GM10266 (cell line): Measurements from ENCODE around the gene CLIC2.
"Not testable (repeated sequence)": the region's sequence is repeated elsewhere in the genome, so short reads cannot be mapped to it uniquely, and the experiment has no call there.

Experiments
- DNase-seq: peaks from one replicate; pipeline ENCODE4 v3.0.0; 2012; ENCODE audit errors: extremely low spot score
- CTCF ChIP-seq: IDR thresholded peaks from 2 replicates; pipeline ENCODE4 v1.5.1; 2012; ENCODE audit warnings: mild to moderate bottlenecking, low read depth; ENCODE audit not compliant: control insufficient read depth, insufficient read depth; ENCODE audit errors: missing control alignments

The CLIC2 gene

DNA sequence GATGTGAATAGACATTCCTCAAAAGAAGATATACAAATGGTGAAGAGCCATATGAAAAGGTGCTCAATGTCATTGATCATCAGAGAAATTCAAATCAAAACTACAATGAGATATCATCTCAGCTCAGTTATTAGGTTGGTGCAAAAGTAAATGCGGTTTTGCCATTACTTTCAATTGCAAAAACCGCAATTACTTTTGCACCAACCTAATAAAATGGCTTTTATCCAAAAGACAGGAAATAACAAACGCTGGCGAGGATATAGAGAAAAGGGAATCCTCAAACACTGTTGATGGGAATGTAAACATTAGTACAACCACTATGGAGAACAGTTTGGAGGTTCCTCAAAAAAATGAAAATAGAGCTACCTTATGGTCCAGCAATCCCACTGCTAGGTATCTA lies 5.1 kb downstream of the CLIC2 start:
- no peak for DNase-seq

GRCh38 chrX:155326610-155327009 lies 7.8 kb downstream of the CLIC2 start:
- TF ChIP-seq CTCF: no peak
- no peak for DNase-seq

More for the DNA sequence above, 5.1 kb downstream of the CLIC2 start:
- no peak for TF ChIP-seq CTCF

GRCh38 chrX:155314260-155314659 lies 20.2 kb downstream of the CLIC2 start:
- TF ChIP-seq CTCF: no peak
- DNase-seq: no peak

DNA sequence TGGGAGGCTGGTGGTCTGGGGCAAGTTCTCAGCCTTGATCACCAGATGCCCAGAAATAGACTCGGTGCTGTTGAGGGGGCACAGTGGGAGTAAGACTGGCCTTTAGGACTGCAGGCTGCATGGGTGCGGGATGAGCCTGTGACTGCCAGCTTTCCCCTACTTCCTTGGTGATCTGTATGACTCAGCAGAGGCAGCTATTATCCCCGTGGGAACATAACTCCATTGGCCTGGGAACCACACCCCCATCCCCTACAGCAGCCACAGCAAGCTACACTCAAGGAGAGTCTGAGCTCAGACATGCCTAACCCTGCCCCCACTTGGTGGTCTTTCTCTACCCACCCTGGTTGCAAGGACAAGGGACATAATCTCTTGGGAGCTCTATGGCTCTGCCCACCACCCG lies 20.6 kb downstream of the CLIC2 start:
- no peak for DNase-seq
- TF ChIP-seq CTCF: no peak

DNA sequence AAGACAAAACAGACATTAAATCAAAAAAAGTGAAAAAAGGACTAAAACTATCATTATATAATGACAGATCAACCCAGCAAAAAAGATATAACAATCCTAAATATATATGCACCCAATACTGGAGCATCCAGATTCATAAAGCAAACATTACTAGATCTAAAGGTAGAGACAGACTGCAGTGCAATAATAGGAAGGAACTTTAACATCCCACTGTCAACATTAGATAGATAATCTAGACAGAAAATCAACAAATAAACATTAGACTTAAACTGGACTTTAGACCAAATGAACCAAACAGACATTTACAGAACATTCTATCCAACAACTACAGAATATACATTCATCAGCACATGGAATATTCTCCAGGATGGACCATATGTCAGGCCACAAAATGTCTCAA lies 40.6 kb downstream of the CLIC2 start:
- TF ChIP-seq CTCF: no peak
- DNase-seq: no peak

DNA sequence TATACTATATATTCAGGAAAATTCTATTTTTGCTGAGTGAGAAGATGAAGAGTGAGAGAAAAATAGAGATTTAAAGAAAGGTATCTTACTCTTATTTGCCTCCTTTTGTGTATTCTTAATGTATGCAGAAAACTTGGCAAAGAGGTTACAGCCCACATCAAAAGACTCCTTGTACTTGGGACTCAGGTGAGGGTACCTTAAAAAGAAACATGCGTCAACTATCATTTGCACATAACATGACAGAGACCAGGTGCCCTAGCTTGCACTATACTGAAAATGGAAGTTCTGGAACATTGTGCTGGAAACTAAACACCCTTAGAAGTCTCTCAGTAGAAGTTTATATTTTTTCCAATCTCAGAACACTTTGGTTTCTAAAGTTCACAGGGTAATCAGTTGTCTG lies 54.5 kb downstream of the CLIC2 start:
- no peak for TF ChIP-seq CTCF
- no peak for DNase-seq

GRCh38 chrX:155270969-155271368 lies 63.4 kb downstream of the CLIC2 start:
- DNase-seq: no peak
- no peak for TF ChIP-seq CTCF

DNA sequence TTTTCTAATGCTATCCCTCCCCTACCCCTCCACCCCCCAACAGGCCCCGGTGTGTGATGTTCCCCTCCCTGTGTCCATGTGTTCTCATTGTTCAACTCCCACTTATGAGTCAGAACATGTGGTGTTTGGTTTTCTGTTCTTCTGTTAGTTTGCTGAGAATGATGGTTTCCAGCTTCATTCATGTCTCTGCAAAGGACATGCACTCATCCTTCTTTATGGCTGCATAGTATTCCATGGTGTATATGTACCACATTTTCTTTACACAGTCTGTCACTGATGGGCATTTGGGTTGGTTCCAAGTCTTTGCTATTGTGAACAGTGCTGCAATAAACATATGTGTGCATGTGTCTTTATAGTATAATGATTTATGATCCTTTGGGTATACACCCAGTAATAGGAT lies 66.4 kb downstream of the CLIC2 start:
- not testable (repeated sequence) for DNase-seq
